Transverse colon (tissue), 4 donors: ENCODE results near the gene PPARD. TPM values are rescaled to one million over a fixed set of nuclear protein-coding genes. Genes with fewer than 3 reads are reported as not detected.

Source experiments
- DNase-seq: peaks from one replicate; pipeline ENCODE4 v3.0.0-alpha.2; 2019
- H3K27ac ChIP-seq, 4 donors: fragments of 200-600 bp; sonication (generic); 2 replicates each; pipeline ENCODE4 v1.5.1; 2016 to 2018; ENCODE audit warnings: inconsistent platforms in 4 of 4
- H3K27me3 ChIP-seq: fragments of 200-600 bp; sonication (generic); 2 replicates; pipeline ENCODE4 v1.5.1; 2017; ENCODE audit warnings: inconsistent platforms
- H3K36me3 ChIP-seq, 4 donors: fragments of 200-600 bp; sonication (generic); 2 replicates each; pipeline ENCODE4 v1.5.1; 2017 to 2019; ENCODE audit warnings: inconsistent platforms in 4 of 4
- H3K4me1 ChIP-seq, 4 donors: fragments of 200-600 bp; sonication (generic); 2 replicates each; pipeline ENCODE4 v1.5.1; 2017 to 2020; ENCODE audit warnings: inconsistent platforms in 4 of 4
- H3K4me3 ChIP-seq, 4 donors: fragments of 200-600 bp; sonication (generic); 1 replicate in 1 of 4; 2 replicates in 3 of 4; pipeline versions ENCODE4 v1.5.1 to v1.6.1; 2017 to 2019; ENCODE audit warnings: inconsistent platforms in 4 of 4
- H3K9me3 ChIP-seq, 2 donors: fragments of 200-600 bp; sonication (generic); 2 replicates each; pipeline ENCODE4 v1.5.1; 2017 to 2019; ENCODE audit warnings: inconsistent platforms in 2 of 2
- CTCF ChIP-seq, 5 experiments: fragments of 200-600 bp in 3 of 5; fragments of 450-650 bp in 2 of 5; sonication (generic) in 3 of 5; IDR thresholded peaks; 1 replicate in 2 of 5; 2 replicates in 3 of 5; pipeline ENCODE4 v1.5.1; 2016 to 2017; ENCODE audit warnings: antibody characterized with exemption in 5 of 5, inconsistent platforms in 3 of 5, mild to moderate bottlenecking in 2 of 5, moderate library complexity in 1 of 5
- EP300 ChIP-seq: sonication (generic); formaldehyde crosslinking; IDR thresholded peaks from one replicate; pipeline ENCODE4 v1.6.1; 2017; ENCODE audit warnings: antibody characterized with exemption, low read depth
- POLR2A ChIP-seq: fragments of 450-650 bp; IDR thresholded peaks from one replicate; pipeline ENCODE4 v1.6.1; 2016; ENCODE audit warnings: antibody characterized with exemption, mild to moderate bottlenecking, moderate library complexity
- POLR2AphosphoS5 ChIP-seq, 3 donors: sonication (generic); formaldehyde crosslinking; IDR thresholded peaks; one replicate each; pipeline ENCODE4 v1.6.1; 2016; ENCODE audit warnings: antibody characterized with exemption in 3 of 3
- WGBS, 2 donors: methylation state at CpG; one replicate each; pipeline ENCODE4 v1.1.5; 2018; ENCODE audit warnings: low coverage in 1 of 2; 5-methylcytosine and 5-hydroxymethylcytosine counted together
- in situ Hi-C, 4 donors: fragments of 200-750 bp; cut with MboI; loops; one replicate each; pipeline versions ENCODE4 v1.15.0 to v1.15.1; 2017; ENCODE audit warnings: low sequenced_read_pairs in 3 of 4, low pct_ligation_motif_present in 1 of 4, low pct_unique_long_range_greater_than_20kb in 1 of 4
- intact Hi-C: fragments of 100-400 bp; cut with DNase I; formaldehyde crosslinking; loops from one replicate; pipeline ENCODE4 v1.15.1; 2023; ENCODE audit warnings: low total_unique reads
- total RNA-seq, 4 donors: library from RNA; depleted of rRNA; stranded (reverse); fragments of >200 nt; gene quantifications; one replicate each; pipeline ENCODE4 v1.1.0, GENCODE V29; 2016

PPARD gene
- total RNA-seq, 4 donors from 2014 or later, result 19.8 to 110 (median 29.3) TPM

- no peak for DNase-seq
- Histone ChIP-seq H3K27me3 (no peaks in the 10 kb centered on the region), H3K27ac (peak overlapping the region in 1 of 4 donors; percentile 15), H3K36me3 (no peaks in the 10 kb centered on the region), H3K4me1 (peaks cover 3 to 43% (median 23%) of the 10 kb centered on the region in 4 donors), H3K9me3 (no peaks in the 10 kb centered on the region), H3K4me3 (no peak overlapping the region)
- TF ChIP-seq CTCF (IDR thresholded peaks at IDR 0.05) (no peak), EP300 (no peak), POLR2A (no peak), POLR2AphosphoS5 (IDR thresholded peaks at IDR 0.05) (no peak)
- 87% methylated on average over 2 of the region's 2 CpGs; no CpG with 5 or more reads in 1 of the 2 donors for whole genome bisulfite sequencing, 2 donors
- in situ Hi-C loops (no loop called here), intact Hi-C loops (no loop called here)
These were observed 25.9 kb downstream of the PPARD start for GRCh38 chr6:35368038-35368887.

- peaks cover 3 to 43% (median 23%) of the 10 kb centered on the region in 4 donors for H3K4me1 ChIP-seq
- intact Hi-C loops (no loop called here), in situ Hi-C loops (no loop called here)
- no peak for TF ChIP-seq CTCF (IDR thresholded peaks at IDR 0.05)
- peak; percentile 26 for TF ChIP-seq EP300
- no peaks in the 10 kb centered on the region for H3K36me3 ChIP-seq
- 49 to 70% methylated on average over 5 to 8 of the region's 8 CpGs for WGBS, 2 donors
- peak overlapping the region in 3 of 4 donors; percentile 7 to 41 (median 39) for H3K27ac ChIP-seq
- no peak overlapping the region for H3K4me3 ChIP-seq
- DNase-seq, result peak; percentile 50
- H3K27me3 ChIP-seq, result no peaks in the 10 kb centered on the region
- H3K9me3 ChIP-seq, result no peaks in the 10 kb centered on the region
These were observed 27.9 kb downstream of the PPARD start for GRCh38 chr6:35370124-35370741.

- no peaks in the 10 kb centered on the region for H3K36me3 ChIP-seq
- peaks cover 3 to 43% (median 23%) of the 10 kb centered on the region in 4 donors for H3K4me1 ChIP-seq
- intact Hi-C loops (no loop called here), in situ Hi-C loops (no loop called here)
- no peaks in the 10 kb centered on the region for H3K27me3 ChIP-seq
- no peak for DNase-seq
- no peak overlapping the region for H3K4me3 ChIP-seq
- WGBS, 2 donors, result 79 to 89% methylated on average over 7 to 9 of the region's 9 CpGs
- no peak for TF ChIP-seq CTCF (IDR thresholded peaks at IDR 0.05)
- no peak for TF ChIP-seq EP300
- no peak for TF ChIP-seq POLR2A
- TF ChIP-seq POLR2AphosphoS5 (IDR thresholded peaks at IDR 0.05), result no peak
- H3K27ac ChIP-seq, result peak overlapping the region in 3 of 4 donors; percentile 7 to 41 (median 39)
- no peaks in the 10 kb centered on the region for H3K9me3 ChIP-seq
These were observed 28.6 kb downstream of the PPARD start for GRCh38 chr6:35370785-35371493.
